ENCODE results near the gene PRICKLE2. TPM values are rescaled to one million over a fixed set of nuclear protein-coding genes. Genes with fewer than 3 reads are reported as not detected.

Gene PRICKLE2
- total RNA-seq, 1 experiment from 2014 or later: 5.6 TPM

DNA sequence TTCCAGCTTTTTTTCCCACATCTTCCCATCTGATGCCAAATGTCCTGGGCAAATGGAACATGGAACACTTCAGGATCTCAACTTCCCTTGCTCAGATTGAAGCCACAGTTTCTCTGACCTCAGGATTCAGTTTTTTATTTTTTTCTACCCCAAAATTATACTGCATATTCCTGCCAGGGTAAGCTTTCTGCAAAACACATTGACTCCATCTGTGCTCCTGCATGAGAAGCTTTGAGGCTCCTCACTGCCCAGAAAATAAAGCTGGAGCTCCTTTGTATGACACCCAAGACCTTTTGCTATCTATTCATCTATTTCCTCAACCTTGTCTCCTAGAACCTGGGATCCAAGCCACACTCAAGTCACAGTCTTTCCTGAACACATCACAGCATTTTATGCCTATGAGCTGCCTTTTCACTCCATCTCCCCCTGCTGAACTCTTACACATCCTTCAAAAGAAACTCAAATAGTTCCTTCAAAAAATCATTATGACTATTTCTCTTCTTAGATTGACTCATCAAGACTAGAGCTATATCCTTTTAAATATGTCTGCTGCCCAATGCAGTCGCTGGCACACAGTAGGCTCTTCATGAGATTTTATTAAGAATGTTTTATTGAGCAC lies 144.5 kb downstream of the PRICKLE2 start (continued):
- TF ChIP-seq, protein P1, sequence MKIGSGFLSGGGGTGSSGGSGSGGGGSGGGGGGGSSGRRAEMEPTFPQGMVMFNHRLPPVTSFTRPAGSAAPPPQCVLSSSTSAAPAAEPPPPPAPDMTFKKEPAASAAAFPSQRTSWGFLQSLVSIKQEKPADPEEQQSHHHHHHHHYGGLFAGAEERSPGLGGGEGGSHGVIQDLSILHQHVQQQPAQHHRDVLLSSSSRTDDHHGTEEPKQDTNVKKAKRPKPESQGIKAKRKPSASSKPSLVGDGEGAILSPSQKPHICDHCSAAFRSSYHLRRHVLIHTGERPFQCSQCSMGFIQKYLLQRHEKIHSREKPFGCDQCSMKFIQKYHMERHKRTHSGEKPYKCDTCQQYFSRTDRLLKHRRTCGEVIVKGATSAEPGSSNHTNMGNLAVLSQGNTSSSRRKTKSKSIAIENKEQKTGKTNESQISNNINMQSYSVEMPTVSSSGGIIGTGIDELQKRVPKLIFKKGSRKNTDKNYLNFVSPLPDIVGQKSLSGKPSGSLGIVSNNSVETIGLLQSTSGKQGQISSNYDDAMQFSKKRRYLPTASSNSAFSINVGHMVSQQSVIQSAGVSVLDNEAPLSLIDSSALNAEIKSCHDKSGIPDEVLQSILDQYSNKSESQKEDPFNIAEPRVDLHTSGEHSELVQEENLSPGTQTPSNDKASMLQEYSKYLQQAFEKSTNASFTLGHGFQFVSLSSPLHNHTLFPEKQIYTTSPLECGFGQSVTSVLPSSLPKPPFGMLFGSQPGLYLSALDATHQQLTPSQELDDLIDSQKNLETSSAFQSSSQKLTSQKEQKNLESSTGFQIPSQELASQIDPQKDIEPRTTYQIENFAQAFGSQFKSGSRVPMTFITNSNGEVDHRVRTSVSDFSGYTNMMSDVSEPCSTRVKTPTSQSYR (CRISPR knock-in tag; IDR thresholded peaks at IDR 0.05): no peak
- TF ChIP-seq ZNF219 (CRISPR knock-in tag; IDR thresholded peaks at IDR 0.05; ENCODE audit: borderline replicate concordance): no peak
- no peak for TF ChIP-seq SMAD4 (CRISPR knock-in tag; IDR thresholded peaks at IDR 0.05)
- no peak for TF ChIP-seq AR (CRISPR knock-in tag; IDR thresholded peaks at IDR 0.05)
- no peak for TF ChIP-seq GTF2I (CRISPR knock-in tag; conservative IDR thresholded peaks at IDR 0.05)

DNA sequence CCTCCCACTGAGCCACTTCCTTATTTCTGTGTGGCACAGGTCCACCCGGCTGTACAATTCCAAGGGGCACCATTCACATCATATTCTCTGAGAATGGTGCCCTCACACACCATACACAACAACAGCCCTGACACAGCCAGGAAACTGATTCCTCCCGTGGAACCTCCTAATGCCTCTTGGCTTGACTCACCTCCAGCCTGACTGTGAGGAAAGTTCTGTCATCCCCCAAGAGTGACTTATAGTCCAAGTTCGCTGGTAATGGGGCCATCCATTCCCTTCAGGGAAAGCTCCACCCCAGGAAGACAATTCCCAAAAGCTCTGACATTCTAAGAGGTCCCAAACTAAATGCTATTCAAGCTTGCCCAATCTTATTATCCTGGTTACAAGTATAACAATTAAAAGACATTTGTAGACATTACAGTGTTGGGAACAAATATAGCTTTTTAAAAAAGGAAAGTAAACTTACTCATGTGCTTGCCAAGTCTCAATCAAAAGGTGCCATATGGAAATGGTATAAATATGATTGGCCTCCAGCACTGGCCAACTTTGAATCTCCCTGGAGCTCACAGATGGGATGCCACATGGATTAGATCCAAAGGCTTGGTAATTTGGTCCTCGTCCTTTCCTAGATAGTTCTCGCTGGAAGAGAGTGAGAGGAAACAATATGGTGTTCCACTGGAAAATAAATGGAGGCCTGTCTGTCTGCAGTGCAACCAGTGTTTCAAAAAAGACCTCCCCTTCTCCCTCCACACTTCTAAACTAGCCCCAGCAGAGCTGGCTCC lies 145.7 kb downstream of the PRICKLE2 start:
- H3K27ac Mint-ChIP-seq: no peak overlapping the region
- no peaks in the 10 kb centered on the region for H3K36me3 Mint-ChIP-seq

More for the DNA sequence above, 145.7 kb downstream of the PRICKLE2 start:
- H3K4me1 Mint-ChIP-seq: peaks cover 14% of the 10 kb centered on the region
- no peak overlapping the region for H3K4me3 Mint-ChIP-seq
- DNase-seq (ENCODE audit: low spot score) (no peak), ATAC-seq (no peak)
- H3K9me3 Mint-ChIP-seq: peaks cover 4% of the 10 kb centered on the region
- CTCF ChIA-PET: no interaction called here
- POLR2A ChIA-PET: interaction anchor here (1.0 kb wide), 1 partner anchor 12 kb away, joined by 3 read pairs; no protein-coding TSS in a partner anchor
- no peaks in the 10 kb centered on the region; the same call in none of the 2 replicates for H3K27me3 Mint-ChIP-seq (ENCODE audit: low read depth)
- TF ChIP-seq ATF1 (CRISPR knock-in tag; IDR thresholded peaks at IDR 0.05) (no peak), ZNF219 (CRISPR knock-in tag; IDR thresholded peaks at IDR 0.05; ENCODE audit: borderline replicate concordance) (no peak), TCF7 (CRISPR knock-in tag; IDR thresholded peaks at IDR 0.05; ENCODE audit: low read depth) (no peak), NR2C2 (CRISPR knock-in tag; IDR thresholded peaks at IDR 0.05) (no peak), NR1H2 (CRISPR knock-in tag; IDR thresholded peaks at IDR 0.05) (no peak)
- TF ChIP-seq, protein P2, sequence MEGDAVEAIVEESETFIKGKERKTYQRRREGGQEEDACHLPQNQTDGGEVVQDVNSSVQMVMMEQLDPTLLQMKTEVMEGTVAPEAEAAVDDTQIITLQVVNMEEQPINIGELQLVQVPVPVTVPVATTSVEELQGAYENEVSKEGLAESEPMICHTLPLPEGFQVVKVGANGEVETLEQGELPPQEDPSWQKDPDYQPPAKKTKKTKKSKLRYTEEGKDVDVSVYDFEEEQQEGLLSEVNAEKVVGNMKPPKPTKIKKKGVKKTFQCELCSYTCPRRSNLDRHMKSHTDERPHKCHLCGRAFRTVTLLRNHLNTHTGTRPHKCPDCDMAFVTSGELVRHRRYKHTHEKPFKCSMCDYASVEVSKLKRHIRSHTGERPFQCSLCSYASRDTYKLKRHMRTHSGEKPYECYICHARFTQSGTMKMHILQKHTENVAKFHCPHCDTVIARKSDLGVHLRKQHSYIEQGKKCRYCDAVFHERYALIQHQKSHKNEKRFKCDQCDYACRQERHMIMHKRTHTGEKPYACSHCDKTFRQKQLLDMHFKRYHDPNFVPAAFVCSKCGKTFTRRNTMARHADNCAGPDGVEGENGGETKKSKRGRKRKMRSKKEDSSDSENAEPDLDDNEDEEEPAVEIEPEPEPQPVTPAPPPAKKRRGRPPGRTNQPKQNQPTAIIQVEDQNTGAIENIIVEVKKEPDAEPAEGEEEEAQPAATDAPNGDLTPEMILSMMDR (IDR thresholded peaks at IDR 0.05): no peak
- TF ChIP-seq, protein P1 (CRISPR knock-in tag; IDR thresholded peaks at IDR 0.05): no peak
